PFSK-1 (cell line): Measurements from ENCODE around the gene COX14.

Source experiments
- FOXP2 ChIP-seq: optimal IDR thresholded peaks from 2 replicates; pipeline ENCODE3; 2011; ENCODE audit warnings: borderline replicate concordance, control low read depth, inconsistent platforms; ENCODE audit not compliant: insufficient read depth; ENCODE audit errors: extremely low read length, extremely low read depth
- POLR2AphosphoS5 ChIP-seq: IDR thresholded peaks from 2 replicates; pipeline ENCODE4 v1.6.1; 2012; ENCODE audit warnings: low read depth, mild to moderate bottlenecking, control low read depth, low read length, moderate library complexity
- SIN3A ChIP-seq: IDR thresholded peaks from 2 replicates; pipeline ENCODE4 v1.6.1; 2012; ENCODE audit warnings: mild to moderate bottlenecking, low read length, moderate library complexity, borderline replicate concordance; ENCODE audit not compliant: insufficient read depth
- TAF1 ChIP-seq: IDR thresholded peaks from 2 replicates; pipeline ENCODE4 v1.6.1; 2012; ENCODE audit warnings: low read length, control low read depth, borderline replicate concordance; ENCODE audit not compliant: insufficient read depth
- TF ChIP-seq, protein P1 (sequence below), 2 experiments: IDR thresholded peaks; 2 replicates each; pipeline versions ENCODE4 v1.6.1 to v1.8.0; 2011 to 2012; ENCODE audit warnings: low read depth in 2 of 2, low read length in 2 of 2, control low read depth in 1 of 2, inconsistent platforms in 1 of 2, mild to moderate bottlenecking in 1 of 2, moderate library complexity in 1 of 2; ENCODE audit not compliant: insufficient read depth in 1 of 2

Gene COX14

DNA sequence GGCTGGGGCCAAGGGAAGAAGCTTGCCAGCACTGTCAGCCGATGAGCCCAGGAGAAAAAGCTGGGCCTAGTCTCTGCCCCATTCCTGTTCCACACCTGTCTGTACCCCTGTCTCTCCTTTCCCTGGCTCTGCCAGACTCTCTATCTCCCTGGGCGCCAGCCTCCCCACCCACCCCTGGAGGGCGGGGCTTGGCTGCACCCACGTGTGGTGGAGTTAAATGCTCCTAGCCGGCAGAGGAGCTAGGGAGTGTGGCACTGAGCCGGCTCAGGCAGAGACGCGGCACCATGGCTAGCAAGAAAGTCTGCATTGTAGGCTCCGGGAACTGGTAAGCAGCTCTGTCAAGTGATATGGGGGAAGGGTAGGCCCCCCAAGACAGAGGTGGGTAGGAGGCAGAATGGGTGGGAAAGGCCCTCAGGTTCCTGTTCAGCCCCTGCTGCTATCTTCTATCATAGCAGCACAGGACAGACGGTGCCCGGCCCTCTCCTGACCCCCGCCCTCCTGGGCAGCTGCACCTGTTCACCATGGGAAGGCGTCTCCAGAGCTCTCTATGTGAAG is 8.2 kb upstream of the COX14 start, which contains the start of gene GPD1:
GPD1 (plus strand) TSS at position 242 of the 555 bp plus-strand sequence; CDS start at position 285, 43 bp downstream.
- TF ChIP-seq FOXP2 = no peak
- TF ChIP-seq POLR2AphosphoS5 = no peak
- TF ChIP-seq, protein P1, sequence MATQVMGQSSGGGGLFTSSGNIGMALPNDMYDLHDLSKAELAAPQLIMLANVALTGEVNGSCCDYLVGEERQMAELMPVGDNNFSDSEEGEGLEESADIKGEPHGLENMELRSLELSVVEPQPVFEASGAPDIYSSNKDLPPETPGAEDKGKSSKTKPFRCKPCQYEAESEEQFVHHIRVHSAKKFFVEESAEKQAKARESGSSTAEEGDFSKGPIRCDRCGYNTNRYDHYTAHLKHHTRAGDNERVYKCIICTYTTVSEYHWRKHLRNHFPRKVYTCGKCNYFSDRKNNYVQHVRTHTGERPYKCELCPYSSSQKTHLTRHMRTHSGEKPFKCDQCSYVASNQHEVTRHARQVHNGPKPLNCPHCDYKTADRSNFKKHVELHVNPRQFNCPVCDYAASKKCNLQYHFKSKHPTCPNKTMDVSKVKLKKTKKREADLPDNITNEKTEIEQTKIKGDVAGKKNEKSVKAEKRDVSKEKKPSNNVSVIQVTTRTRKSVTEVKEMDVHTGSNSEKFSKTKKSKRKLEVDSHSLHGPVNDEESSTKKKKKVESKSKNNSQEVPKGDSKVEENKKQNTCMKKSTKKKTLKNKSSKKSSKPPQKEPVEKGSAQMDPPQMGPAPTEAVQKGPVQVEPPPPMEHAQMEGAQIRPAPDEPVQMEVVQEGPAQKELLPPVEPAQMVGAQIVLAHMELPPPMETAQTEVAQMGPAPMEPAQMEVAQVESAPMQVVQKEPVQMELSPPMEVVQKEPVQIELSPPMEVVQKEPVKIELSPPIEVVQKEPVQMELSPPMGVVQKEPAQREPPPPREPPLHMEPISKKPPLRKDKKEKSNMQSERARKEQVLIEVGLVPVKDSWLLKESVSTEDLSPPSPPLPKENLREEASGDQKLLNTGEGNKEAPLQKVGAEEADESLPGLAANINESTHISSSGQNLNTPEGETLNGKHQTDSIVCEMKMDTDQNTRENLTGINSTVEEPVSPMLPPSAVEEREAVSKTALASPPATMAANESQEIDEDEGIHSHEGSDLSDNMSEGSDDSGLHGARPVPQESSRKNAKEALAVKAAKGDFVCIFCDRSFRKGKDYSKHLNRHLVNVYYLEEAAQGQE (IDR thresholded peaks at IDR 0.05; ENCODE audit: insufficient read depth in 1 of 2, low read depth in 2 of 2, low read length in 2 of 2) = no peak
- no peak for TF ChIP-seq SIN3A
- TF ChIP-seq TAF1 = no peak

DNA sequence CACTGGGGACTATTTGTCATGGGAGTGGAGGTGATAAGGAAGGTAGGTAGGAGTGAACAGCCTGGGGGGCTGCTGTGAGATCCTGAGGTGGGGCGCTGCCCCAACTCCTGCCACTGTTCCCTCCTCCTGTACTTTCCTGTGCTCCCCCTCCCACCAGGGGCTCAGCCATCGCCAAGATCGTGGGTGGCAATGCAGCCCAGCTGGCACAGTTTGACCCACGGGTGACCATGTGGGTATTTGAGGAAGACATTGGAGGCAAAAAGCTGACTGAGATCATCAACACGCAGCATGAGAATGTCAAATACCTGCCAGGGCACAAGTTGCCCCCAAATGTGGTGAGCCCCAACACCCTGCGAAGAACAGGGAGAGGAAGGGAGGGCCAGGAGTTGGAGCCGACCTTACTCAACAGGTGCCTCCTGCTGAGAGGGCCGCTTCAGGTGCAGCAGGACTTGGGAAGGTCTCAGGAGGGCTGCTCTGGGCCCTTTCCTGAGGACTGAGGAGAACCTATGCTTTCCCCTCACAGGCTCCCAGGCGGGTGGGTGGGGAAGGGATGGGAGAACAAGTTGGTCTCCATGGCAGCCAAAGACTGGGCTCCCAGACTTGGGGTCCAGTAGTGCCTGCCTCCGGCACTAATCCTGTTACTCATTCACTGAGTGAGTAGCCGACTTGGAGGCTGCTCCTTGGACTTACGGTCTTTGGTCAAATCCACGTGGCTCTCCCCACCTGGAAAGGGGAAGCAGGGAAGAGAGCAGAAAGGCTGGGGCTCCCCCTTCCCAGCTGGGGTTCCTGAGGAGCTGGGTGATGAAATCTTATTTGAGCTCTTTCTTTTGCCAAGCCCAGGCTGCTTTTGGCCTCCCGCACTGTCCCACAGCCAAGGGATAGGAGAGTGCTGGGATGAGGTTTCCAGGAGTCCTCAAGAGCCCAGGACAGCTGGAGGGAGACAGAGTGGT is 7.3 kb upstream of the COX14 start:
- TF ChIP-seq TAF1 = no peak
- TF ChIP-seq, protein P1 (IDR thresholded peaks at IDR 0.05; ENCODE audit: insufficient read depth in 1 of 2, low read depth in 2 of 2, low read length in 2 of 2) = no peak
- TF ChIP-seq FOXP2 = no peak
- TF ChIP-seq SIN3A = no peak
- no peak for TF ChIP-seq POLR2AphosphoS5

DNA sequence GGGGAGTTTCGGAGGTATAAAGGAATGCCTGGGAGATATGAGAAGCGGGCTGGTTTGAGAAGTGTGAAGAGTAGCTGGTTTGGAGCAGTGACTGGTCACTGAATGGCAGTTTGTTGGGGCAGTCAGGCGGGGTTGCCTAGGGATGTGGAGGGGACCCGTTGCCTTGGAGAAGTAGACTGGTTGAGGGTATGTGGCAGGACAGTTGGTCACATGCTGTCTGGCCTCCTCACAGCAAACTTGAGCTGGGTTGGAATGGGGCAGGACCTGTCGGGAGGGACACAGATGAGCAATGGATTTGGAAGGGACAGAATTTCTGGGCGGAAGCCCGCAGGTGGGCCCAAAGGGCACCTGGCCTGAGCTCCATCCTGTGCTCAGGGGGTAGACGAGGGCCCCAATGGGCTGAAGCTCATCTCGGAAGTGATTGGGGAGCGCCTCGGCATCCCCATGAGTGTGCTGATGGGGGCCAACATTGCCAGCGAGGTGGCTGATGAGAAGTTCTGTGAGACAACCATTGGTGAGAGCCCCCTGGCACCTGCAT is 6.1 kb upstream of the COX14 start:
- TF ChIP-seq TAF1 (no peak), FOXP2 (no peak), SIN3A (no peak), POLR2AphosphoS5 (no peak)
- TF ChIP-seq, protein P1 (IDR thresholded peaks at IDR 0.05; ENCODE audit: insufficient read depth in 1 of 2, low read depth in 2 of 2, low read length in 2 of 2) = no peak

DNA sequence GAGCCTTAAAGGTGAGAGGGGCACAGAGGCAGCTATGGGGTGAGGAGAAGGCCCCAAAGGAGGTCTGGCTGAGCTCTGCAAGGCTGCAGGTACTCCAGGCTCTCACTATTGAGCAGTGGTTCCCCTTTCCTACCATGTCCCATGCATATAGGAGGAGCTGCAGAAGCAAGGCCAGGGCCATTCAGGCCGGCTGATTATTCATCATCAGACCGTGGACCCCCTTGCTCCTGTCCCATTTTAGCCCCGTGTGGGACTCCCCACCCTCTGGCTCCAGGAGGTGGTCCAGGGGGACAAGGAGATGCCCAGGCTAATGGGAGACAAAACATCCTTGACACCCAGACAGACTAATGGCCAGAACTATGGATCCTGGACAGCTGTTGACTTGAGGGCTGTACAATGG is 5.1 kb upstream of the COX14 start:
- TF ChIP-seq TAF1 (no peak), SIN3A (no peak), POLR2AphosphoS5 (no peak), FOXP2 (no peak)
- TF ChIP-seq, protein P1 (IDR thresholded peaks at IDR 0.05; ENCODE audit: insufficient read depth in 1 of 2, low read depth in 2 of 2, low read length in 2 of 2) = no peak
